Chondrocyte (in vitro differentiated cells): ENCODE results near the gene SLC17A8. TPM values are rescaled to one million over a fixed set of nuclear protein-coding genes. Genes with fewer than 3 reads are reported as not detected.
"Not testable (repeated sequence)": the region's sequence is repeated elsewhere in the genome, so short reads cannot be mapped to it uniquely, and the experiment has no call there.

Source experiments
- DNase-seq: peaks from one replicate; pipeline ENCODE4 v3.0.0; 2021; ENCODE audit warnings: mixed read lengths, low spot score
- H3K27ac Mint-ChIP-seq: one replicate; pipeline ENCODE4 v1.8.0; 2021; ENCODE audit warnings: mild to moderate bottlenecking, moderate library complexity, mixed read lengths; ENCODE audit not compliant: unreplicated experiment
- H3K27me3 Mint-ChIP-seq: 2 replicates; pipeline ENCODE4 v1.8.0; 2021; ENCODE audit warnings: low read depth, mixed read lengths
- H3K36me3 Mint-ChIP-seq: 2 replicates; pipeline ENCODE4 v1.8.0; 2021; ENCODE audit warnings: low read depth, mixed read lengths
- H3K4me1 Mint-ChIP-seq: 2 replicates; pipeline ENCODE4 v1.8.0; 2021; ENCODE audit warnings: low read depth, mild to moderate bottlenecking, mixed read lengths
- H3K4me3 Mint-ChIP-seq: one replicate; pipeline ENCODE4 v1.8.0; 2021; ENCODE audit warnings: mild to moderate bottlenecking, moderate library complexity, mixed read lengths; ENCODE audit not compliant: unreplicated experiment
- H3K9me3 Mint-ChIP-seq: 2 replicates; pipeline ENCODE4 v1.8.0; 2021; ENCODE audit warnings: low read depth, mixed read lengths
- CTCF ChIP-seq: fragments of 200-600 bp; sonication (generic); IDR thresholded peaks from 2 replicates; pipeline ENCODE4 v1.5.0; 2021; ENCODE audit warnings: antibody characterized with exemption, mild to moderate bottlenecking, moderate library complexity
- long read RNA-seq: library from polyadenylated mRNA; stranded (forward); transcript quantifications from one replicate; pipeline ENCODE4 v2.0.0, GENCODE V29; 2021
- total RNA-seq: library from RNA; stranded (reverse); gene quantifications from 3 replicates; pipeline ENCODE4 v1.2.1, GENCODE V29; 2021

SLC17A8 gene
- total RNA-seq = not detected in 3 replicates
- long read RNA-seq = 0 reads

GRCh38 chr12:100356644-100357223 is at the start of gene SLC17A8:
Gene SLC17A8 (plus strand): TSS chr12:100357074. CDS start chr12:100357392, 318 bp downstream.
- no peak for TF ChIP-seq CTCF
- no peak for DNase-seq
- peaks cover 45% of the 10 kb centered on the region for H3K27me3 Mint-ChIP-seq
- peaks cover 4% of the 10 kb centered on the region for H3K4me1 Mint-ChIP-seq
- H3K36me3 Mint-ChIP-seq = no peaks in the 10 kb centered on the region
- no peak within 1 kb of the TSS for H3K4me3 Mint-ChIP-seq
- H3K27ac Mint-ChIP-seq = no peak within 1 kb of the TSS
- H3K9me3 Mint-ChIP-seq = no peaks in the 10 kb centered on the region

GRCh38 chr12:100308138-100308537 is 48.7 kb upstream of the SLC17A8 start:
- H3K27me3 Mint-ChIP-seq, H3K4me1 Mint-ChIP-seq, H3K4me3 Mint-ChIP-seq, DNase-seq, H3K27ac Mint-ChIP-seq: not testable (repeated sequence)
- H3K36me3 Mint-ChIP-seq = peaks cover 39% of the 10 kb centered on the region
- H3K9me3 Mint-ChIP-seq = peaks cover 27% of the 10 kb centered on the region

GRCh38 chr12:100311317-100311716 is 45.6 kb upstream of the SLC17A8 start:
- Mint-ChIP-seq H3K4me1 (no peaks in the 10 kb centered on the region), H3K4me3 (no peak overlapping the region), H3K36me3 (peaks cover 14% of the 10 kb centered on the region), H3K27ac (no peak overlapping the region), H3K27me3 (no peaks in the 10 kb centered on the region), H3K9me3 (peaks cover 14% of the 10 kb centered on the region)
- no peak for DNase-seq
- TF ChIP-seq CTCF = no peak

- no peaks in the 10 kb centered on the region for H3K27me3 Mint-ChIP-seq
- H3K9me3 Mint-ChIP-seq = no peaks in the 10 kb centered on the region
- no peak overlapping the region for H3K27ac Mint-ChIP-seq
- no peak for DNase-seq
- no peaks in the 10 kb centered on the region for H3K4me1 Mint-ChIP-seq
- no peak overlapping the region for H3K4me3 Mint-ChIP-seq
- TF ChIP-seq CTCF = no peak
- peaks cover 15% of the 10 kb centered on the region for H3K36me3 Mint-ChIP-seq
Observed at GRCh38 chr12:100317371-100317770, 39.5 kb upstream of the SLC17A8 start.

GRCh38 chr12:100324498-100324897 is 32.4 kb upstream of the SLC17A8 start:
- Mint-ChIP-seq H3K27ac (no peak overlapping the region), H3K27me3 (no peaks in the 10 kb centered on the region), H3K4me3 (no peak overlapping the region), H3K4me1 (no peaks in the 10 kb centered on the region), H3K36me3 (peaks cover 17% of the 10 kb centered on the region), H3K9me3 (no peaks in the 10 kb centered on the region)
- no peak for TF ChIP-seq CTCF
- no peak for DNase-seq

- Mint-ChIP-seq H3K9me3 (no peaks in the 10 kb centered on the region), H3K4me3 (no peak overlapping the region), H3K27me3 (no peaks in the 10 kb centered on the region), H3K27ac (no peak overlapping the region), H3K4me1 (no peaks in the 10 kb centered on the region), H3K36me3 (peaks cover 23% of the 10 kb centered on the region)
- DNase-seq = no peak
- TF ChIP-seq CTCF = no peak
Observed at GRCh38 chr12:100326208-100326607, 30.7 kb upstream of the SLC17A8 start.
